HEK293 (cell line): ENCODE measurements around the gene ACTR3C.
"Not testable (repeated sequence)": the region's sequence is repeated elsewhere in the genome, so short reads cannot be mapped to it uniquely, and the experiment has no call there.

Source experiments
- CTCF ChIA-PET: fragments of 350-600 bp; formaldehyde crosslinking; extraction: SDS; loops from one replicate; lab custom pipeline; 2021; ENCODE audit warnings: antibody characterized with exemption; lab: Yijun Ruan, JAX
- POLR2A ChIA-PET: fragments of 300-600 bp; formaldehyde crosslinking; extraction: SDS; loops from one replicate; lab custom pipeline; 2020; ENCODE audit warnings: antibody characterized with exemption, inconsistent platforms; lab: Yijun Ruan, JAX
- H3K27ac ChIP-seq: fragments of 200-500 bp; sonication (Bioruptor generic); 2 replicates; pipeline ENCODE4 v1.5.1; 2014; ENCODE audit warnings: low read depth, low read length, control low read depth, inconsistent platforms; ENCODE audit errors: extremely low read depth
- H3K36me3 ChIP-seq, 2 experiments: fragments of 200-500 bp in 1 of 2; sonication (Bioruptor generic) in 1 of 2; 1 replicate in 1 of 2; 2 replicates in 1 of 2; pipeline ENCODE4 v1.5.1; 2014 to 2017; ENCODE audit warnings: inconsistent platforms in 2 of 2, low read length in 2 of 2; ENCODE audit not compliant: control insufficient read depth in 2 of 2, insufficient read depth in 1 of 2
- H3K4me1 ChIP-seq: fragments of 200-500 bp; sonication (Bioruptor generic); 2 replicates; pipeline ENCODE4 v1.5.1; 2014; ENCODE audit warnings: mild to moderate bottlenecking, low read length, inconsistent platforms; ENCODE audit not compliant: control insufficient read depth, insufficient read depth
- H3K4me3 ChIP-seq: 2 replicates; pipeline ENCODE4 v1.5.1; 2011; ENCODE audit warnings: low read depth, mild to moderate bottlenecking, control low read depth, low read length, moderate library complexity
- H3K9me3 ChIP-seq: fragments of 200-500 bp; sonication (Bioruptor generic); 2 replicates; pipeline ENCODE4 v1.5.1; 2014; ENCODE audit warnings: low read depth, low read length, inconsistent platforms; ENCODE audit not compliant: control insufficient read depth, insufficient read depth
- FEZF1 ChIP-seq: fragments of 450-650 bp; formaldehyde crosslinking; IDR thresholded peaks from 2 replicates; pipeline ENCODE4 v1.5.1; 2016; ENCODE audit warnings: missing biosample characterization, missing genetic modification characterization
- HOXA7 ChIP-seq: sonication (generic); formaldehyde crosslinking; IDR thresholded peaks from 2 replicates; pipeline ENCODE4 v1.8.1; 2022; ENCODE audit warnings: missing genetic modification reagents, borderline replicate concordance
- PRDM1 ChIP-seq: fragments of 450-650 bp; formaldehyde crosslinking; IDR thresholded peaks from 2 replicates; pipeline ENCODE4; 2016; ENCODE audit warnings: missing biosample characterization, missing genetic modification characterization
- RBAK ChIP-seq: fragments of 450-650 bp; formaldehyde crosslinking; IDR thresholded peaks from 2 replicates; pipeline ENCODE4 v1.5.1; 2016; ENCODE audit warnings: missing biosample characterization, missing genetic modification characterization
- SCRT2 ChIP-seq: fragments of 450-650 bp; formaldehyde crosslinking; IDR thresholded peaks from 2 replicates; pipeline ENCODE4 v1.5.1; 2016; ENCODE audit warnings: missing biosample characterization, missing genetic modification characterization
- ZBTB1 ChIP-seq: fragments of 450-650 bp; formaldehyde crosslinking; IDR thresholded peaks from 2 replicates; pipeline ENCODE4 v1.5.1; 2016; ENCODE audit warnings: missing biosample characterization, missing genetic modification characterization
- ZBTB26 ChIP-seq: fragments of 450-650 bp; formaldehyde crosslinking; optimal IDR thresholded peaks from 2 replicates; pipeline ENCODE3; 2016; ENCODE audit warnings: missing biosample characterization, mild to moderate bottlenecking, missing genetic modification characterization
- ZBTB8A ChIP-seq: fragments of 450-650 bp; formaldehyde crosslinking; IDR thresholded peaks from 2 replicates; pipeline ENCODE4 v1.5.1; 2016; ENCODE audit warnings: missing biosample characterization, missing genetic modification characterization
- ZFHX2 ChIP-seq: fragments of 450-650 bp; formaldehyde crosslinking; conservative IDR thresholded peaks from 2 replicates; pipeline ENCODE4 v1.5.1; 2016; ENCODE audit warnings: missing biosample characterization, missing genetic modification characterization
- ZIC2 ChIP-seq: fragments of 450-650 bp; formaldehyde crosslinking; IDR thresholded peaks from 2 replicates; pipeline ENCODE4 v1.5.1; 2016; ENCODE audit warnings: missing biosample characterization, missing genetic modification characterization
- ZNF138 ChIP-seq: fragments of 450-650 bp; formaldehyde crosslinking; IDR thresholded peaks from 2 replicates; pipeline ENCODE4 v1.5.1; 2016; ENCODE audit warnings: missing biosample characterization, missing genetic modification characterization, borderline replicate concordance
- ZNF184 ChIP-seq: fragments of 450-650 bp; IDR thresholded peaks from 2 replicates; pipeline ENCODE4 v1.5.1; 2018; ENCODE audit warnings: missing biosample characterization, mild to moderate bottlenecking, missing genetic modification characterization
- ZNF2 ChIP-seq: fragments of 450-650 bp; formaldehyde crosslinking; IDR thresholded peaks from 2 replicates; pipeline ENCODE4 v1.5.1; 2016; ENCODE audit warnings: missing biosample characterization, missing genetic modification characterization
- ZNF202 ChIP-seq: fragments of 450-650 bp; formaldehyde crosslinking; IDR thresholded peaks from 2 replicates; pipeline ENCODE4 v1.5.1; 2016; ENCODE audit warnings: missing biosample characterization, missing genetic modification characterization, borderline replicate concordance
- ZNF223 ChIP-seq: fragments of 450-650 bp; formaldehyde crosslinking; IDR thresholded peaks from 2 replicates; pipeline ENCODE4 v1.5.1; 2016; ENCODE audit warnings: missing biosample characterization, missing genetic modification characterization
- ZNF366 ChIP-seq: fragments of 450-650 bp; formaldehyde crosslinking; conservative IDR thresholded peaks from 2 replicates; pipeline ENCODE4 v1.5.1; 2016; ENCODE audit warnings: missing biosample characterization, missing genetic modification characterization
- ZNF433 ChIP-seq: fragments of 450-650 bp; formaldehyde crosslinking; IDR thresholded peaks from 2 replicates; pipeline ENCODE4 v1.5.1; 2016; ENCODE audit warnings: missing biosample characterization, missing genetic modification characterization, low read depth
- ZNF544 ChIP-seq: fragments of 450-650 bp; formaldehyde crosslinking; IDR thresholded peaks from 2 replicates; pipeline ENCODE4 v1.5.0; 2017; ENCODE audit warnings: missing biosample characterization, missing genetic modification characterization
- ZNF548 ChIP-seq: fragments of 450-650 bp; formaldehyde crosslinking; IDR thresholded peaks from 2 replicates; pipeline ENCODE4 v1.5.1; 2016; ENCODE audit warnings: missing biosample characterization, missing genetic modification characterization
- ZNF571 ChIP-seq: fragments of 450-650 bp; formaldehyde crosslinking; IDR thresholded peaks from 2 replicates; pipeline ENCODE4 v1.5.0; 2017; ENCODE audit warnings: missing biosample characterization, missing genetic modification characterization
- ZNF623 ChIP-seq: fragments of 450-650 bp; formaldehyde crosslinking; IDR thresholded peaks from 2 replicates; pipeline ENCODE4 v1.5.1; 2016; ENCODE audit warnings: missing biosample characterization, missing genetic modification characterization
- ZNF654 ChIP-seq: fragments of 450-650 bp; formaldehyde crosslinking; IDR thresholded peaks from 2 replicates; pipeline ENCODE4 v1.5.1; 2016; ENCODE audit warnings: low read depth, missing biosample characterization, missing genetic modification characterization
- ZNF664 ChIP-seq: fragments of 450-650 bp; formaldehyde crosslinking; IDR thresholded peaks from 2 replicates; pipeline ENCODE4 v1.5.1; 2016; ENCODE audit warnings: missing biosample characterization, missing genetic modification characterization
- ZNF701 ChIP-seq: fragments of 450-650 bp; formaldehyde crosslinking; IDR thresholded peaks from 2 replicates; pipeline ENCODE4 v1.5.1; 2016; ENCODE audit warnings: missing biosample characterization, missing genetic modification characterization

ACTR3C gene

GRCh38 chr7:150313367-150313809 is 10.0 kb downstream of the ACTR3C start:
- ChIA-PET CTCF (interaction anchor here (0.5 kb wide), 1 partner anchor 424 kb away, joined by 3 read pairs; the partner anchor contains the start of gene GIMAP5), POLR2A (no interaction called here)
- H3K9me3 ChIP-seq, result no peaks in the 10 kb centered on the region
- H3K27ac ChIP-seq, result no peak overlapping the region
- H3K4me3 ChIP-seq, result no peak overlapping the region
- TF ChIP-seq ZBTB1 (tag by site-specific recombination), result no peak
- no peak for TF ChIP-seq RBAK (tag by site-specific recombination)
- no peak for TF ChIP-seq ZNF664 (tag by site-specific recombination)
- no peak for TF ChIP-seq ZIC2 (tag by site-specific recombination)
- TF ChIP-seq ZNF223, result no peak
- no peak for TF ChIP-seq ZNF184 (tag by site-specific recombination)
- no peak for TF ChIP-seq FEZF1 (tag by site-specific recombination)
- no peak for TF ChIP-seq ZFHX2 (tag by site-specific recombination)
- TF ChIP-seq ZNF366 (tag by site-specific recombination), result no peak
- no peak for TF ChIP-seq ZBTB26
- no peak for TF ChIP-seq ZNF433
- TF ChIP-seq ZBTB8A (tag by site-specific recombination), result no peak
- TF ChIP-seq HOXA7 (CRISPR knock-in tag), result no peak
- TF ChIP-seq PRDM1 (tag by site-specific recombination), result no peak
- no peak for TF ChIP-seq ZNF544
- TF ChIP-seq ZNF654 (tag by site-specific recombination), result no peak
- no peak for TF ChIP-seq ZNF548 (tag by site-specific recombination)
- no peak for TF ChIP-seq ZNF571 (tag by site-specific recombination)
- no peak for TF ChIP-seq ZNF138
- no peaks in the 10 kb centered on the region for H3K36me3 ChIP-seq
- no peaks in the 10 kb centered on the region for H3K4me1 ChIP-seq

- CTCF ChIA-PET, H3K4me1 ChIP-seq, H3K36me3 ChIP-seq, H3K27ac ChIP-seq, H3K4me3 ChIP-seq, H3K9me3 ChIP-seq: not testable (repeated sequence)
- POLR2A ChIA-PET, result interaction anchor here (0.6 to 1.0 kb wide), 2 partner anchors 10 to 1160 kb away, joined by 3 read pairs; partner anchors contain the start of genes ACTR3C and LRRC61
These were observed 10.5 kb downstream of the ACTR3C start for GRCh38 chr7:150312649-150313366.

GRCh38 chr7:150311711-150312110 is 11.6 kb downstream of the ACTR3C start:
- no peak for TF ChIP-seq ZNF701 (tag by site-specific recombination)
- TF ChIP-seq ZNF2 (tag by site-specific recombination), result no peak
- TF ChIP-seq ZNF202 (tag by site-specific recombination), result no peak
- TF ChIP-seq SCRT2 (tag by site-specific recombination), result no peak
- no peak for TF ChIP-seq ZNF623 (tag by site-specific recombination)
- TF ChIP-seq ZNF571 (tag by site-specific recombination), result no peak
- POLR2A ChIA-PET, result no interaction called here

More at GRCh38 chr7:150311711-150312110, 11.6 kb downstream of the ACTR3C start:
- Histone ChIP-seq H3K36me3 (no peaks in the 10 kb centered on the region), H3K4me3 (no peak overlapping the region), H3K9me3 (no peaks in the 10 kb centered on the region), H3K27ac (no peak overlapping the region), H3K4me1 (no peaks in the 10 kb centered on the region)
- CTCF ChIA-PET, result no interaction called here
